Adipose tissue (tissue), 3 donors: ENCODE results near the gene GALNT9. TPM values are rescaled to one million over a fixed set of nuclear protein-coding genes. Genes with fewer than 3 reads are reported as not detected.
"Not testable (repeated sequence)": the region's sequence is repeated elsewhere in the genome, so short reads cannot be mapped to it uniquely, and the experiment has no call there.

Experiments used
- H3K27ac ChIP-seq: one replicate; pipeline ENCODE4 v1.5.1; 2013; ENCODE audit warnings: low read depth, low read length
- WGBS, 3 donors: extraction: QIAGEN DNeasy Blood & Tissue Kit; methylation state at CpG; one replicate each; pipeline ENCODE4 v1.1.7; 2013; 5-methylcytosine and 5-hydroxymethylcytosine counted together
- polyA plus RNA-seq, 3 donors: library from polyadenylated mRNA; stranded (reverse); fragments of 200-250 nt; gene quantifications; one replicate each; pipeline ENCODE4 v1.2.3, GENCODE V29; 2013
- donor health status: healthy with polysubstance abuse.
- donor health status: Bipolar disorder and iron deficiency.
- donor health status: healthy.

The GALNT9 gene
- polyA plus RNA-seq, 3 donors: 0.03 to 1.1 (median 1.0) TPM

- no peak overlapping the region for H3K27ac ChIP-seq
- WGBS, 3 donors: 91 to 98% (median 93%) methylated on average over 5 of the region's 5 CpGs
Measured at GRCh38 chr12:132157733-132158409, 171.5 kb downstream of the GALNT9 start.

- WGBS, 3 donors: 79 to 88% (median 84%) methylated on average over 8 of the region's 8 CpGs
- no peak overlapping the region for H3K27ac ChIP-seq
Measured at GRCh38 chr12:132156573-132157325, 172.6 kb downstream of the GALNT9 start.

GRCh38 chr12:132155771-132156572 is 173.4 kb downstream of the GALNT9 start:
- H3K27ac ChIP-seq: no peak overlapping the region
- 96 to 97% (median 96%) methylated on average over 9 to 10 of the region's 10 CpGs for WGBS, 3 donors

- no peak overlapping the region for H3K27ac ChIP-seq
- WGBS, 3 donors: 76 to 88% (median 81%) methylated on average over 50 to 51 of the region's 51 CpGs
Measured at GRCh38 chr12:132154941-132155770, 174.2 kb downstream of the GALNT9 start.

- WGBS, 3 donors: 64 to 66% (median 64%) methylated on average over 20 to 21 of the region's 21 CpGs
- no peak overlapping the region for H3K27ac ChIP-seq
Measured at GRCh38 chr12:132154341-132154761, 175.0 kb downstream of the GALNT9 start.

- 36 to 40% (median 38%) methylated on average over 39 to 41 of the region's 41 CpGs for WGBS, 3 donors
- no peak overlapping the region for H3K27ac ChIP-seq
Measured at GRCh38 chr12:132153501-132154340, 175.7 kb downstream of the GALNT9 start.

GRCh38 chr12:132152953-132153352 is 176.4 kb downstream of the GALNT9 start:
- no peak overlapping the region for H3K27ac ChIP-seq
- 90 to 92% (median 91%) methylated on average over 20 of the region's 20 CpGs for WGBS, 3 donors

GRCh38 chr12:132152411-132152821 is 177.0 kb downstream of the GALNT9 start:
- no peak overlapping the region for H3K27ac ChIP-seq
- WGBS, 3 donors: 89 to 94% (median 93%) methylated on average over 9 of the region's 9 CpGs

- WGBS, 3 donors: 88 to 92% (median 91%) methylated on average over 32 of the region's 32 CpGs
- H3K27ac ChIP-seq: no peak overlapping the region
Measured at GRCh38 chr12:132151766-132152410, 177.5 kb downstream of the GALNT9 start.

GRCh38 chr12:132151145-132151765 is 178.1 kb downstream of the GALNT9 start:
- no peak overlapping the region for H3K27ac ChIP-seq
- WGBS, 3 donors: 93 to 95% (median 94%) methylated on average over 31 to 36 of the region's 36 CpGs

- H3K27ac ChIP-seq: no peak overlapping the region
- 82 to 91% (median 84%) methylated on average over 6 of the region's 6 CpGs for WGBS, 3 donors
Measured at GRCh38 chr12:132150780-132151144, 178.6 kb downstream of the GALNT9 start.

GRCh38 chr12:132149526-132149925 is 179.9 kb downstream of the GALNT9 start:
- 91 to 100% methylated on average over 4 to 23 of the region's 32 CpGs; no CpG with 5 or more reads in 1 of the 3 donors for WGBS, 3 donors

GRCh38 chr12:132148368-132149045 is 180.9 kb downstream of the GALNT9 start:
- no peak overlapping the region for H3K27ac ChIP-seq
- 93 to 96% (median 95%) methylated on average over 10 to 33 of the region's 41 CpGs for WGBS, 3 donors

More at GRCh38 chr12:132149526-132149925, 179.9 kb downstream of the GALNT9 start:
- H3K27ac ChIP-seq: not testable (repeated sequence)

- H3K27ac ChIP-seq: no peak overlapping the region
- WGBS, 3 donors: 90 to 95% (median 91%) methylated on average over 35 to 38 of the region's 38 CpGs
Measured at GRCh38 chr12:132147423-132148367, 181.7 kb downstream of the GALNT9 start.
